Ovary (tissue), 3 donors: ENCODE results near the gene PMEL.

Experiments
- CTCF ChIP-seq, 3 donors: fragments of 450-650 bp in 2 of 3; fragments of 200-600 bp in 1 of 3; IDR thresholded peaks; one replicate each; pipeline versions ENCODE4 v1.5.1 to v1.8.0; 2016 to 2022; ENCODE audit warnings: antibody characterized with exemption in 3 of 3, mild to moderate bottlenecking in 1 of 3
- EP300 ChIP-seq: sonication (generic); formaldehyde crosslinking; IDR thresholded peaks from one replicate; pipeline ENCODE4 v1.6.1; 2017; ENCODE audit warnings: antibody characterized with exemption
- POLR2A ChIP-seq: fragments of 450-650 bp; IDR thresholded peaks from one replicate; pipeline ENCODE4 v1.6.1; 2017; ENCODE audit warnings: antibody characterized with exemption, mild to moderate bottlenecking, moderate library complexity
- donor health status: DM: no; HTN: no; CAD: no.

DNA sequence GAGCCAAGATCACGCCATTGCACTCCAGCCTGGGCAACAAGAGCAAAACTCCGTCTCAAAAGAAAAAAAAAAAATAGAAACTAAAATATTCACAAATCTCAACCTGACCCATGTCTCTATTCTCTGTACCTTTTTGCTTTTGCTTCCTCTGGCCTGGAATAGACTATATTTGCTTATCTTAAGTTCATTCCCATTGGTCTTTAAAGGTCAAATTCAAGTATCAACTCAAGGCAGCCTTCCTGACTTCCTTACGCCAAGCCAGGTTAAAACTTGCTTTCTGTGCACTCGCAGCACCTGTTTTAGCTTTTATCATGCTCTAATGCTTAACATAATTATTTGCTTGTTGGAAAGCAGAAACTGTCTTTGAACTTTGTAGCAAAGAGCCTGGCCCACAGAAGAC lies 52.9 kb downstream of the PMEL start:
- TF ChIP-seq POLR2A (no peak), CTCF (IDR thresholded peaks at IDR 0.05) (no peak), EP300 (no peak)
